Measurements from ENCODE around the gene MUC12. TPM values are rescaled to one million over a fixed set of nuclear protein-coding genes. Genes with fewer than 3 reads are reported as not detected.
"Not testable (repeated sequence)": the region's sequence is repeated elsewhere in the genome, so short reads cannot be mapped to it uniquely, and the experiment has no call there.

MUC12 gene
- 1 to 10 TPM in 7 of 8 experiments, under 1 TPM in 1; 0.43 to 9.6 (median 1.9) TPM for total RNA-seq

DNA sequence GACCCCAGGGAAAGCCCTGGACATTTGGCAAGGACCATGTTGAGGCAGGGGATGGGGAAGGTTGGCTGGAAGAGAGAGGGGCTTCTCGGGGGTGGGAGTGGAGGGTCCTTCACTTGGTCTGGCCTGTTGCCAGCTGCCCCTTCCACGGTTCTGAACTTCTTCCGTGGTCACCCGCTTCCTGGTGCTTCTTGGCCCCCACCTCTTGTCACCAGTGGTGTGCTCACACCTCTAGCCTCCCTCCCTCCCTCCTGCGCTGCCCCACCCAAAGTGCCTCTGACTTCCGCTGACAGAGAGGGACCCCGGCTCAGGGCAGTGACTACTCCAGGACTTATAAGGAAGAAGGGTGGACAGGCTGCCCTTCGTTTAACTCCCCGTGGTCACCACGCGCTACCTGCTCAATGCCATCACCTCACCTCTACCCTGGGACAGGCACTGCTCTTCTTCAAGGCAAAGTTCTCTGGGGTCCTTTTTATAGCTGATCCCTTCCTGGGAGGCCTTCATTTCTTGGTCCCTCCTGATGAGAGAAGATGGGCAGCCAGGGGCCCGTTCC, at the start of gene MUC12:
Gene MUC12 (plus strand): TSS at position 500 of the 550 bp plus-strand sequence. CDS start 58 bp downstream, outside the sequence.
- no peak within 1 kb of the TSS for H3K4me3 ChIP-seq
- no peak for ATAC-seq (replicated peaks in 6 of 8)
- 17 to 100% (median 46%) methylated on average over 1 to 10 of the region's 12 CpGs; no CpG with 5 or more reads in 3 of the 10 experiments for WGBS, 10 experiments
- no peak within 1 kb of the TSS for H3K27ac ChIP-seq
- H3K4me1 ChIP-seq (replicated peaks in 1 of 2): peaks cover 0 to 7% of the 10 kb centered on the region in 2 donors
- in situ Hi-C loops (cut with MboI; ENCODE audit: low pct_unique_long_range_greater_than_20kb in 2 of 9, low sequenced_read_pairs in 9 of 9, unreplicated experiment in 9 of 9): loop anchor here in 2 of 9 experiments (10.0 kb wide), 2 partner anchors 86 to 96 kb away; no protein-coding TSS in a partner anchor

DNA sequence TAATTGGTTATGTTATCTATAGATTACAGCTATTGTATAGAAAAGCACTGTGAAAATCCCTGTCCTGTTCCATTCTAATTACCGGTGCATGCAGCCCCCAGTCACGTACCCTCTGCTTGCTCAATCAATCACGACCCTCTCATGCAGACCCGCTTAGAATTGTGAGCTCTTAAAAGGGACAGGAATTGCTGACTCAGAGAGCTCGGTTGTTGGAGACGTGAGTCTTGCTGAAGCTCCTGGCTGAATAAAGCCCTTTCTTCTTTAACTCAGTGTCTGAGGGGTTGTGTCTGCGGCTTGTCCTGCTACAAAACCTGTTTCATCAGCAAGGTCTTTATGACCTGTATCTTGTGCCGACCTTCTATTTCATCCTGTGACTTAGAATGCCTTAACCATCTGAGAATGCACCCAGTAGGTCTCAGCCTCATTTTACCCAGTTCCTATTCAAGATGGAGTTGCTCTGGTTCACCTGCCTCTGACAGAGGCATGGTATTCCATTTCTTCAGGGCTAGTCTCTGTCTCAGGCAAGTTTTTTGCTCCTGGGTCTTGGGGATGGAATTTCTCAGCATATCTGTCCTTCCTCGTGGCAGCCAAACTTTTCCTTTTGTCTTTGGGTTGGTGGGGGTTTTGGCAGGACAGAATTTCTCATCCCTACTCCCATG, 49.5 kb upstream of the MUC12 start:
- H3K4me3 ChIP-seq; H3K27ac ChIP-seq; ATAC-seq (replicated peaks in 6 of 8); H3K4me1 ChIP-seq (replicated peaks in 1 of 2): not testable (repeated sequence)
- in situ Hi-C loops (cut with MboI; ENCODE audit: low pct_unique_long_range_greater_than_20kb in 2 of 9, low sequenced_read_pairs in 9 of 9, unreplicated experiment in 9 of 9): loop anchor here in 2 of 9 experiments (25.0 kb wide), 1 partner anchor 142 kb away; no protein-coding TSS in a partner anchor
- 40 to 65% (median 58%) methylated on average over 3 to 7 of the region's 9 CpGs; no CpG with 5 or more reads in 1 of the 10 experiments for WGBS, 10 experiments

- no peak overlapping the region for H3K27ac ChIP-seq
- ATAC-seq (replicated peaks in 6 of 8): no peak
- H3K4me1 ChIP-seq (replicated peaks in 1 of 2): peaks cover 0 to 9% of the 10 kb centered on the region in 2 donors
- H3K4me3 ChIP-seq: no peak overlapping the region
- in situ Hi-C loops (cut with MboI; ENCODE audit: low pct_unique_long_range_greater_than_20kb in 2 of 9, low sequenced_read_pairs in 9 of 9, unreplicated experiment in 9 of 9): loop anchor here in 2 of 9 experiments (25.0 kb wide), 1 partner anchor 141 kb away; no protein-coding TSS in a partner anchor
These were observed 48.3 kb upstream of the MUC12 start for GRCh38 chr7:100921039-100921438.

- H3K27ac ChIP-seq; H3K4me1 ChIP-seq (replicated peaks in 1 of 2); H3K4me3 ChIP-seq; ATAC-seq (replicated peaks in 6 of 8): not testable (repeated sequence)
- 0 to 100% (median 53%) methylated on average over 1 to 3 of the region's 4 CpGs; no CpG with 5 or more reads in 2 of the 10 experiments for WGBS, 10 experiments
- in situ Hi-C loops (cut with MboI; ENCODE audit: low pct_unique_long_range_greater_than_20kb in 2 of 9, low sequenced_read_pairs in 9 of 9, unreplicated experiment in 9 of 9): loop anchor here in 2 of 9 experiments (25.0 kb wide), 1 partner anchor 139 kb away; no protein-coding TSS in a partner anchor
These were observed 45.7 kb upstream of the MUC12 start for GRCh38 chr7:100923616-100924015.

DNA sequence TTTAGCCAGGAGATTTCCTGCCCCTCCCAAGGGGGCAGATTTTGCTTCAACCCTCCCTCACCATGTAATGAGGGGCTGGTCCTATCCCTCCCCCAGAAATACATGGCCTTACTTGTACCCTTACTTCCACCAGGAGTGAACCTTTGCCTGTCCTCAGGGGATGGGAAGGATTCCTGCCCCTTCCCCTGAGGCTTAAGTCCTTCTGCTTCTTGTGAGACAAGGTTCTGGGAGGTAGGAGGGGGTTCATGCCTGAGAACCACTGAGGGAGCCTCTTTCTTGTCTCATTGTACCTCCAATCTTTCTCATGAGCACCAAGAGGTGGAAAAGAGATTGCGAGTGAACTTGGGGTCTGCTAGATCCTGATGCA, 39.6 kb upstream of the MUC12 start:
- ATAC-seq (replicated peaks in 6 of 8): no peak
- H3K27ac ChIP-seq: no peak overlapping the region
- 20 to 80% (median 67%) methylated on average over 1 of the region's 1 CpG; no CpG with 5 or more reads in 7 of the 10 experiments for WGBS, 10 experiments
- H3K4me3 ChIP-seq: no peak overlapping the region
- in situ Hi-C loops (cut with MboI; ENCODE audit: low pct_unique_long_range_greater_than_20kb in 2 of 9, low sequenced_read_pairs in 9 of 9, unreplicated experiment in 9 of 9): no loop called here
- no peaks in the 10 kb centered on the region for H3K4me1 ChIP-seq (replicated peaks in 1 of 2)

DNA sequence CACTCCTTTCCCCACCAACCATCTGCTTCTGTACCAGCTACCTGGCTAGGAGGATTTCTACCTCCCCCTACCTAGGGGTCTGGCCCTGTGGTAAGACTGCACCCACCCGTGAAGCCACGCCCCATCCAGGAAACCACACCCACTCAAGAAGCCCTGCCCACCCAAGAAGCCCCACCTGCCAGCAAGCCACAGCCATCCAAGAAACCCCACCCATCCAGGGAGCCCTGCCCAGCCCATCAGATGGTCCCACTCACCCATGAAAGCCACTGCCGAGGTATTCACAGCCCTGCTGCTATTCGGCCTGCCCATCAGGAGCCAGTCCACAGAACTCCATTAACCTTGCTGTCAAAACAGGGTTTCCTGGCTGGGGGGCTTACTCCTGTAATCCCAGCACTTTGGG, 35.6 kb upstream of the MUC12 start:
- ATAC-seq (replicated peaks in 6 of 8): peak in 3 of 8 experiments; percentile 61 to 93 (median 66)
- Histone ChIP-seq H3K4me1 (replicated peaks in 1 of 2) (no peaks in the 10 kb centered on the region), H3K27ac (no peak overlapping the region), H3K4me3 (no peak overlapping the region)
- in situ Hi-C loops (cut with MboI; ENCODE audit: low pct_unique_long_range_greater_than_20kb in 2 of 9, low sequenced_read_pairs in 9 of 9, unreplicated experiment in 9 of 9): no loop called here
- 0 to 72% (median 20%) methylated on average over 1 to 2 of the region's 4 CpGs; no CpG with 5 or more reads in 6 of the 10 experiments for WGBS, 10 experiments

- ATAC-seq (replicated peaks in 6 of 8); in situ Hi-C loops (cut with MboI; ENCODE audit: low pct_unique_long_range_greater_than_20kb in 2 of 9, low sequenced_read_pairs in 9 of 9, unreplicated experiment in 9 of 9); H3K4me1 ChIP-seq (replicated peaks in 1 of 2); H3K4me3 ChIP-seq; H3K27ac ChIP-seq: not testable (repeated sequence)
- 0 to 75% (median 68%) methylated on average over 1 to 2 of the region's 2 CpGs; no CpG with 5 or more reads in 4 of the 10 experiments for WGBS, 10 experiments
These were observed 34.0 kb upstream of the MUC12 start for GRCh38 chr7:100935381-100935780.

DNA sequence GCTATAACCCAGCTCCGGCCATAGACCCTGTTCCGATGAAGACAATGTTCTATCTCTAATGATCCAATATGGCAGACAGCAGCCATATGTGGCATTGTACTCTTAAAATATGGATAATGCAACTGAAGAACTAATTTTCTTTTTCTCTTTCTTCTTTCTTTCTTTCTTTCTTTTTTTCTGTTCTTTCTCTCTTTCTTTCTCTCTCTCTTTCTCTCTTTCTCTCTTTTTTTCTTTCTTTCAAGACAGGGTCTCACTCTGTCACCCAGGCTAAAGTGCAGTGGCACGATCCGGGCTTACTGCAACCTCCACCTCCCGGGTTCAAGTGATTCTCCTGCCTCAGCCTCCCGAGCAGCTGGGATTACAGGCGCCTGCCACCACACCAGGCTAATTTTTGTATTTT, 33.2 kb upstream of the MUC12 start:
- ATAC-seq (replicated peaks in 6 of 8); H3K27ac ChIP-seq; H3K4me1 ChIP-seq (replicated peaks in 1 of 2); H3K4me3 ChIP-seq; in situ Hi-C loops (cut with MboI; ENCODE audit: low pct_unique_long_range_greater_than_20kb in 2 of 9, low sequenced_read_pairs in 9 of 9, unreplicated experiment in 9 of 9): not testable (repeated sequence)
- WGBS, 10 experiments: 23 to 100% (median 72%) methylated on average over 2 to 7 of the region's 7 CpGs; no CpG with 5 or more reads in 1 of the 10 experiments

DNA sequence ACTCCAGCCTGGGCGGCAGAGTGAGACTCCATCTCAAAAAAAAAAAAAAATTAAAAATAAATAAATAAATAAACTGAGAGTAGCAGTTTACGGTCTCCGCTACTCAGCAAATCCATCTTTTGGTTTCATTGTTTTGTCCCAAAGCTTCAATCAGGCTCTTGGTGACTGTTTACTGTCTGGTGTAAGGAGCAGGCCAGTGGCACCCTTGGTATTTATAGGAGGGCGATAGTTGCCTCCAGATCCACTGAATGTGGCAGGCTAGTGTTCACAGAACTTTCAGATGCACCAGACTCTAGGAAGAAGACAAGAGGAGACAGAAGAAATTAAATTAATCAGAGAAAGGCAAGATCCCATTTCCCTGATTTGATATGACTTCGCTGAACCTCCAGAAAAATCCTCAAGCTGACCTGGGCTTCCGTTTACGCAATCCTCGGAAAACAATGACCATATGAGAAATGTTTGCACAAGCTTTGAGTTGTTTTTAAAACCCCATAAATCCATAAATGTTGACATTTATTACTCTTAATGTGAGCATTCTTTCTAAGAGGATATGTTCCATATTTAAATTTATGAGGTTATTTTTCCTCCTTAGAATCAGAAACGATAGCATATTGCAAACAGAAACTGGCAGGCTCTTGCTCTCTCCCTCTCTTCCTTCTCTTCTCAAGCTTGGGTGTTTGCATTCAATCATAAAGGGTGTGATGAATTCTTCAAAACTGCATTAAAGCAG, 27.2 kb upstream of the MUC12 start:
- ATAC-seq (replicated peaks in 6 of 8): peak in 5 of 8 experiments; percentile 12 to 93 (median 37)
- in situ Hi-C loops (cut with MboI; ENCODE audit: low pct_unique_long_range_greater_than_20kb in 2 of 9, low sequenced_read_pairs in 9 of 9, unreplicated experiment in 9 of 9): no loop called here
- no peak overlapping the region for H3K27ac ChIP-seq
- no peak overlapping the region for H3K4me3 ChIP-seq
- WGBS, 10 experiments: 14 to 87% (median 75%) methylated on average over 5 to 9 of the region's 9 CpGs
- H3K4me1 ChIP-seq (replicated peaks in 1 of 2): no peaks in the 10 kb centered on the region

DNA sequence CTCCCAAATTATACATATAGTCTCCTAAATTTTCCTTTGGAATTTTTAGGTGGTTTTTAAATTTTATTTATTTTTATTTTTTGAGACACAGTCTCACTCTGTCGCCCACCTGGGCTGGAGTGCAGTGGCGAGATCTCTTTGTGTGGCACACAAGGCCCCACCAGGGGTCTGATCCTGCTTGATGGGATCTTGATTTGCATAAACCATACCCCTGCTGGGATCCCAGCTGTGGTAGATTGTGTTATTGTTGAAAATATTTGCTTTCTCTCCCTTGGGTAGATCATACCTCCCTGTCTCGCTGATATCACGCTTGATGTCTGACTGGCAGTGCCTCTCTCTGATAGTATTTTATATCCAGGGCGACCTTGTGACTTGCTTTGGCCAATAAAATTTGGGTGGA, 25.7 kb upstream of the MUC12 start:
- in situ Hi-C loops (cut with MboI; ENCODE audit: low pct_unique_long_range_greater_than_20kb in 2 of 9, low sequenced_read_pairs in 9 of 9, unreplicated experiment in 9 of 9): no loop called here
- WGBS, 10 experiments: 48 to 100% (median 74%) methylated on average over 1 to 5 of the region's 5 CpGs; no CpG with 5 or more reads in 2 of the 10 experiments

DNA sequence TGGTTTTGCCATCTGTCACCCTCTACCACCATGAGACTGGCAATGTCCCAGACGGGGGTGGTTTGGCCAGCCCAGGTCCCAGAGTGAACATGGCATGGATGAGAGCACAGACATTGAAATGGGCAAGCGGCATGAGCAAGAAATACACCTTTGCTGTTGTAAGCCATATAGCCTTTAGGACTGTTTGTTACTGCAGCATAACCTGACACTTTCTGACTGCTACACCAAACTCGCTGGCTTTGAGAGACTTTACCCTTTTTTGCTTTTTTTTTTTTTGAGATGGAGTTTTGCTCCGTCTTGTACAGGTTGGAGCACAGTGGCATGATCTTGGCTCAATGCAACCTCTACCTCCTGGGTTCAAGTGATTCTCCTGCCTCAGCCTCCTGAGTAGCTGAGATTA, 25.2 kb upstream of the MUC12 start:
- Histone ChIP-seq H3K4me3 (no peak overlapping the region), H3K4me1 (replicated peaks in 1 of 2) (no peaks in the 10 kb centered on the region), H3K27ac (no peak overlapping the region)
- 13 to 96% (median 89%) methylated on average over 1 to 3 of the region's 4 CpGs; no CpG with 5 or more reads in 4 of the 10 experiments for WGBS, 10 experiments
- no peak for ATAC-seq (replicated peaks in 6 of 8)
- in situ Hi-C loops (cut with MboI; ENCODE audit: low pct_unique_long_range_greater_than_20kb in 2 of 9, low sequenced_read_pairs in 9 of 9, unreplicated experiment in 9 of 9): no loop called here

More for the DNA sequence above, 25.7 kb upstream of the MUC12 start:
- Histone ChIP-seq H3K4me3 (no peak overlapping the region), H3K4me1 (replicated peaks in 1 of 2) (no peaks in the 10 kb centered on the region), H3K27ac (no peak overlapping the region)
- ATAC-seq (replicated peaks in 6 of 8): no peak

DNA sequence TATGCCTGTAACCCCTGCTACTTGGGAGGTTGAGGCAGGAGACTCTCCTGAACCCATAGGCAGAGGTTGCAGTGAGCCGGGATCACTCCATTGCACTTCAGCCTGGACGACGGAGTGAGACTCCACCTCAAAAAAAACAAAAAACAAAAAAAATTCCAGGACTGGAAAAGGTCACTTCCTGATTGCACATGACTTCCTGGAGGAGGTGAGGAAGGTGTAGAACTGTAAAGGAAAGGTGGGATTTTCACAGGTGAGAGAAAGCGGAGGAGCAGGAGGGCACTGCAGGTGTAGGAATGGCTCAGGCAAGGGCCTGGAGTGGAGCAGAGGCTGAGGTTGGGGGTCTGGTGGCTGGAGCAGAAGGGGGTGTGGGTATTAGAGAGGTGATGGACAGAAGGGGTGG, 23.3 kb upstream of the MUC12 start:
- WGBS, 10 experiments: 80 to 100% (median 93%) methylated on average over 2 to 4 of the region's 4 CpGs; no CpG with 5 or more reads in 3 of the 10 experiments
- no peak for ATAC-seq (replicated peaks in 6 of 8)
- Histone ChIP-seq H3K4me3 (no peak overlapping the region), H3K27ac (no peak overlapping the region), H3K4me1 (replicated peaks in 1 of 2) (no peaks in the 10 kb centered on the region)
- in situ Hi-C loops (cut with MboI; ENCODE audit: low pct_unique_long_range_greater_than_20kb in 2 of 9, low sequenced_read_pairs in 9 of 9, unreplicated experiment in 9 of 9): no loop called here

Measured in motor neuron (in vitro differentiated cells).